Vagina (tissue), 2 donors: ENCODE measurements around the gene SPATA31D3.

Experiments used
- CTCF ChIP-seq, 3 experiments: fragments of 450-650 bp in 2 of 3; fragments of 200-600 bp in 1 of 3; sonication (generic) in 1 of 3; IDR thresholded peaks; one replicate each; pipeline ENCODE4 v1.5.1; 2017 to 2019; ENCODE audit warnings: antibody characterized with exemption in 3 of 3, mild to moderate bottlenecking in 2 of 3, moderate library complexity in 2 of 3
- POLR2AphosphoS5 ChIP-seq, 2 donors: sonication (generic); formaldehyde crosslinking; IDR thresholded peaks; one replicate each; pipeline ENCODE4 v1.9.0; 2017; ENCODE audit warnings: antibody characterized with exemption in 2 of 2, mild to moderate bottlenecking in 2 of 2, low read depth in 1 of 2; ENCODE audit not compliant: insufficient read depth in 1 of 2

GRCh38 chr9:81896070-81896469 is 47.2 kb upstream of the SPATA31D3 start:
- TF ChIP-seq CTCF (IDR thresholded peaks at IDR 0.05) (no peak), POLR2AphosphoS5 (IDR thresholded peaks at IDR 0.05; ENCODE audit: insufficient read depth in 1 of 2, low read depth in 1 of 2) (no peak)
